Esophagus muscularis mucosa (tissue), 4 donors: ENCODE data around the gene BBS2. TPM values are rescaled to one million over a fixed set of nuclear protein-coding genes. Genes with fewer than 3 reads are reported as not detected.

Experiments
- DNase-seq: peaks from one replicate; pipeline ENCODE4 v3.0.0-alpha.2; 2017; ENCODE audit errors: extremely low spot score
- H3K27ac ChIP-seq, 4 donors: fragments of 200-600 bp; sonication (generic); replicated peaks in 1 of 4; 1 replicate in 3 of 4; 2 replicates in 1 of 4; pipeline ENCODE4 v1.5.1; 2016 to 2019; ENCODE audit warnings: mild to moderate bottlenecking in 1 of 4
- H3K27me3 ChIP-seq, 4 donors: fragments of 200-600 bp; sonication (generic); one replicate each; pipeline versions ENCODE4 v1.5.1 to v1.6.0; 2016 to 2019
- H3K36me3 ChIP-seq, 4 donors: fragments of 200-600 bp; sonication (generic); one replicate each; pipeline ENCODE4 v1.5.1; 2016 to 2019
- H3K4me1 ChIP-seq, 4 donors: fragments of 200-600 bp; sonication (generic); one replicate each; pipeline ENCODE4 v1.5.1; 2016 to 2019
- H3K4me3 ChIP-seq, 4 donors: fragments of 200-600 bp; sonication (generic); 1 replicate in 2 of 4; 2 replicates in 2 of 4; pipeline ENCODE4 v1.5.1; 2016 to 2019; ENCODE audit warnings: mild to moderate bottlenecking in 4 of 4, moderate library complexity in 1 of 4
- H3K9me3 ChIP-seq, 4 donors: fragments of 200-600 bp; sonication (generic); 1 replicate in 3 of 4; 2 replicates in 1 of 4; pipeline ENCODE4 v1.5.1; 2016 to 2019
- CTCF ChIP-seq, 3 experiments: fragments of 200-600 bp in 2 of 3; fragments of 450-650 bp in 1 of 3; sonication (generic) in 2 of 3; IDR thresholded peaks; one replicate each; pipeline ENCODE4 v1.5.1; 2017 to 2019; ENCODE audit warnings: antibody characterized with exemption in 3 of 3, mild to moderate bottlenecking in 2 of 3, moderate library complexity in 1 of 3
- EP300 ChIP-seq: sonication (generic); formaldehyde crosslinking; IDR thresholded peaks from one replicate; pipeline ENCODE4 v1.6.1; 2017; ENCODE audit warnings: antibody characterized with exemption
- POLR2A ChIP-seq: fragments of 450-650 bp; IDR thresholded peaks from one replicate; pipeline ENCODE4 v1.6.1; 2017; ENCODE audit warnings: antibody characterized with exemption, moderate library complexity, mild to moderate bottlenecking, low read depth
- POLR2AphosphoS5 ChIP-seq, 2 donors: sonication (generic); formaldehyde crosslinking; IDR thresholded peaks; one replicate each; pipeline ENCODE4 v1.6.1; 2017; ENCODE audit warnings: antibody characterized with exemption in 2 of 2
- WGBS: methylation state at CpG from one replicate; pipeline ENCODE4 v1.1.5; 2018; 5-methylcytosine and 5-hydroxymethylcytosine counted together
- intact Hi-C: fragments of 100-400 bp; cut with DNase I; formaldehyde crosslinking; loops from one replicate; pipeline ENCODE4 v1.15.1; 2023
- total RNA-seq, 4 donors: library from RNA; depleted of rRNA; stranded (reverse); fragments of >200 nt; gene quantifications; one replicate each; pipeline versions ENCODE4 v1.1.0 to v1.2.1, GENCODE V29; 2016

Gene BBS2
- total RNA-seq, result 10 to 100 TPM; 33.2 to 47.8 (median 39.0) TPM

- DNase-seq, result peak; percentile 96
- peaks cover 32 to 51% (median 43%) of the 10 kb centered on the region in 4 donors for H3K4me1 ChIP-seq
- no peaks in the 10 kb centered on the region for H3K9me3 ChIP-seq
- H3K27me3 ChIP-seq, result no peaks in the 10 kb centered on the region
- TF ChIP-seq CTCF (IDR thresholded peaks at IDR 0.05), result peak in 1 of 3 experiments; percentile 4
- TF ChIP-seq EP300, result no peak
- TF ChIP-seq POLR2AphosphoS5 (IDR thresholded peaks at IDR 0.05), result peak; percentile 93 to 94
- TF ChIP-seq POLR2A, result peak; percentile 60
- intact Hi-C loops, result loop anchor here (5.0 kb wide), 2 partner anchors 83 to 183 kb away; no protein-coding TSS in a partner anchor
- no peaks in the 10 kb centered on the region for H3K36me3 ChIP-seq
- peak within 1 kb of the TSS; percentile 78 to 99 (median 98) for H3K4me3 ChIP-seq
- peak within 1 kb of the TSS; percentile 86 to 91 (median 86) for H3K27ac ChIP-seq
- 0% methylated on average over 15 of the region's 65 CpGs for WGBS
Observed at GRCh38 chr16:56519459-56520250, at the start of gene BBS2. BBS2 (minus strand) TSS chr16:56520024; CDS start chr16:56519862, 162 bp downstream.

GRCh38 chr16:56564793-56565477, 45.1 kb upstream of the BBS2 start, which contains the start of gene MT4:
MT4 (plus strand) TSS chr16:56565073; CDS start chr16:56565129, 56 bp downstream.
- H3K27ac ChIP-seq, result no peak within 1 kb of the TSS
- H3K36me3 ChIP-seq, result no peaks in the 10 kb centered on the region
- H3K4me3 ChIP-seq, result no peak within 1 kb of the TSS
- intact Hi-C loops, result no loop called here
- no peak for TF ChIP-seq POLR2AphosphoS5 (IDR thresholded peaks at IDR 0.05)
- DNase-seq, result no peak
- no peaks in the 10 kb centered on the region for H3K9me3 ChIP-seq
- WGBS, result 80% methylated on average over 12 of the region's 12 CpGs
- peaks cover 0 to 20% (median 0%) of the 10 kb centered on the region in 4 donors for H3K27me3 ChIP-seq
- no peaks in the 10 kb centered on the region for H3K4me1 ChIP-seq

GRCh38 chr16:56561126-56561525, 41.3 kb upstream of the BBS2 start:
- H3K4me1 ChIP-seq, result no peaks in the 10 kb centered on the region
- WGBS, result 79% methylated on average over 1 of the region's 1 CpG

GRCh38 chr16:56560447-56560846, 40.6 kb upstream of the BBS2 start:
- Histone ChIP-seq H3K36me3 (no peaks in the 10 kb centered on the region), H3K4me1 (no peaks in the 10 kb centered on the region), H3K27ac (no peak overlapping the region), H3K4me3 (no peak overlapping the region), H3K27me3 (peaks cover 0 to 21% (median 0%) of the 10 kb centered on the region in 4 donors), H3K9me3 (no peaks in the 10 kb centered on the region)
- no peak for DNase-seq
- TF ChIP-seq CTCF (IDR thresholded peaks at IDR 0.05), result no peak
- TF ChIP-seq POLR2AphosphoS5 (IDR thresholded peaks at IDR 0.05), result no peak
- no peak for TF ChIP-seq EP300
- TF ChIP-seq POLR2A, result no peak
- 50% methylated on average over 1 of the region's 1 CpG for WGBS
- intact Hi-C loops, result no loop called here

More at GRCh38 chr16:56561126-56561525, 41.3 kb upstream of the BBS2 start:
- Histone ChIP-seq H3K4me3 (no peak overlapping the region), H3K9me3 (no peaks in the 10 kb centered on the region), H3K36me3 (no peaks in the 10 kb centered on the region), H3K27me3 (peaks cover 0 to 20% (median 0%) of the 10 kb centered on the region in 4 donors), H3K27ac (no peak overlapping the region)
- intact Hi-C loops, result no loop called here
- TF ChIP-seq POLR2AphosphoS5 (IDR thresholded peaks at IDR 0.05) (no peak), POLR2A (no peak), EP300 (no peak), CTCF (IDR thresholded peaks at IDR 0.05) (no peak)
- no peak for DNase-seq

- TF ChIP-seq POLR2A (no peak), POLR2AphosphoS5 (IDR thresholded peaks at IDR 0.05) (no peak), CTCF (IDR thresholded peaks at IDR 0.05) (no peak), EP300 (no peak)
- no peaks in the 10 kb centered on the region for H3K9me3 ChIP-seq
- no peak overlapping the region for H3K27ac ChIP-seq
- no peak for DNase-seq
- WGBS, result 97% methylated on average over 4 of the region's 4 CpGs
- intact Hi-C loops, result no loop called here
- H3K27me3 ChIP-seq, result peaks cover 0 to 26% (median 0%) of the 10 kb centered on the region in 4 donors
- no peak overlapping the region for H3K4me3 ChIP-seq
- no peaks in the 10 kb centered on the region for H3K4me1 ChIP-seq
- H3K36me3 ChIP-seq, result no peaks in the 10 kb centered on the region
Observed at GRCh38 chr16:56559109-56559508, 39.3 kb upstream of the BBS2 start.
